Measurements from ENCODE around the gene NR5A1.

- peak; percentile 57 for TF ChIP-seq CTCF (conservative IDR thresholded peaks at IDR 0.05; ENCODE audit: low read length)
- no peak for TF ChIP-seq EZH2phosphoT487 (IDR thresholded peaks at IDR 0.05; ENCODE audit: borderline replicate concordance)
These were observed 26.6 kb downstream of the NR5A1 start for GRCh38 chr9:124480621-124480981.
